Fibroblast of lung (primary cell): ENCODE measurements around the gene HIPK4. TPM values are rescaled to one million over a fixed set of nuclear protein-coding genes. Genes with fewer than 3 reads are reported as not detected.

Source experiments
- DNase-seq, 2 donors: peaks; one replicate each; pipeline versions ENCODE4 v3.0.0 to v3.0.0-alpha.2; 2010; ENCODE audit warnings: low read depth in 2 of 2
- H2AFZ ChIP-seq: 2 replicates; pipeline ENCODE4 v1.5.1; 2012; ENCODE audit warnings: low read length, control low read depth, inconsistent platforms
- H3K27ac ChIP-seq: 2 replicates; pipeline ENCODE4 v1.5.1; 2011; ENCODE audit warnings: low read length, control low read depth; ENCODE audit not compliant: insufficient read depth
- H3K27me3 ChIP-seq: 2 replicates; pipeline ENCODE4 v1.5.1; 2011; ENCODE audit warnings: mild to moderate bottlenecking, low read length; ENCODE audit not compliant: control insufficient read depth, insufficient read depth
- H3K36me3 ChIP-seq: 2 replicates; pipeline ENCODE4 v1.5.1; 2011; ENCODE audit warnings: low read length; ENCODE audit not compliant: control insufficient read depth, insufficient read depth
- H3K4me1 ChIP-seq: 2 replicates; pipeline ENCODE4 v1.5.1; 2011; ENCODE audit warnings: low read length; ENCODE audit not compliant: control insufficient read depth, insufficient read depth; ENCODE audit errors: extremely low read depth
- H3K4me2 ChIP-seq: 2 replicates; pipeline ENCODE4 v1.5.1; 2011; ENCODE audit warnings: low read length, control low read depth; ENCODE audit not compliant: insufficient read depth; ENCODE audit errors: extremely low read depth
- H3K4me3 ChIP-seq, 4 experiments: fragments of 200-600 bp in 1 of 4; sonication (generic) in 1 of 4; replicated peaks in 1 of 4; 2 replicates each; pipeline ENCODE4 v1.5.1; 2011 to 2016; ENCODE audit warnings: low read length in 4 of 4, low read depth in 3 of 4, mild to moderate bottlenecking in 3 of 4, control low read depth in 2 of 4, inconsistent platforms in 1 of 4, mixed read lengths in 1 of 4; ENCODE audit not compliant: insufficient read depth in 1 of 4; ENCODE audit errors: control extremely low read depth in 1 of 4
- H3K79me2 ChIP-seq: 2 replicates; pipeline ENCODE4 v1.5.1; 2012; ENCODE audit warnings: mild to moderate bottlenecking, low read length, inconsistent platforms; ENCODE audit not compliant: control insufficient read depth, insufficient read depth
- H3K9ac ChIP-seq: 2 replicates; pipeline ENCODE4 v1.5.1; 2011; ENCODE audit warnings: mild to moderate bottlenecking, low read length, control low read depth; ENCODE audit not compliant: insufficient read depth
- H3K9me3 ChIP-seq: 2 replicates; pipeline ENCODE4 v1.5.1; 2012; ENCODE audit warnings: low read depth, low read length; ENCODE audit not compliant: control insufficient read depth, insufficient read depth
- H4K20me1 ChIP-seq: 2 replicates; pipeline ENCODE4 v1.5.1; 2011; ENCODE audit warnings: low read length; ENCODE audit not compliant: control insufficient read depth, insufficient read depth; ENCODE audit errors: extremely low read depth
- EZH2 ChIP-seq: IDR thresholded peaks from 2 replicates; pipeline ENCODE4 v1.5.1; 2012; ENCODE audit warnings: low read length, control low read depth, mild to moderate bottlenecking; ENCODE audit errors: missing control alignments
- polyA plus RNA-seq, 2 donors: library from polyadenylated mRNA; depleted of rRNA in 1 of 2; stranded (reverse) in 1 of 2; unstranded in 1 of 2; fragments of >200 nt; gene quantifications; 2 replicates each; pipeline ENCODE4 v1.2.1, GENCODE V29; 2011 to 2012; ENCODE audit warnings: missing spikeins in 1 of 2
- total RNA-seq: library from RNA; depleted of rRNA; stranded (reverse); fragments of >200 nt; gene quantifications from 2 replicates; pipeline ENCODE4 v1.2.1, GENCODE V29; 2014
- TF ChIP-seq, protein P1 (sequence below), 2 donors: IDR thresholded peaks in 1 of 2; conservative IDR thresholded peaks in 1 of 2; 1 replicate in 1 of 2; 2 replicates in 1 of 2; pipeline ENCODE4 v1.5.1; 2011 to 2012; ENCODE audit warnings: low read length in 2 of 2, control low read depth in 1 of 2, inconsistent platforms in 1 of 2, low read depth in 1 of 2, mild to moderate bottlenecking in 1 of 2

Gene HIPK4
- total and polyA plus RNA-seq, 2 donors (not counting 1 experiment from before 2014, with no cell fraction given) = 0.05 to 0.17 TPM

DNA sequence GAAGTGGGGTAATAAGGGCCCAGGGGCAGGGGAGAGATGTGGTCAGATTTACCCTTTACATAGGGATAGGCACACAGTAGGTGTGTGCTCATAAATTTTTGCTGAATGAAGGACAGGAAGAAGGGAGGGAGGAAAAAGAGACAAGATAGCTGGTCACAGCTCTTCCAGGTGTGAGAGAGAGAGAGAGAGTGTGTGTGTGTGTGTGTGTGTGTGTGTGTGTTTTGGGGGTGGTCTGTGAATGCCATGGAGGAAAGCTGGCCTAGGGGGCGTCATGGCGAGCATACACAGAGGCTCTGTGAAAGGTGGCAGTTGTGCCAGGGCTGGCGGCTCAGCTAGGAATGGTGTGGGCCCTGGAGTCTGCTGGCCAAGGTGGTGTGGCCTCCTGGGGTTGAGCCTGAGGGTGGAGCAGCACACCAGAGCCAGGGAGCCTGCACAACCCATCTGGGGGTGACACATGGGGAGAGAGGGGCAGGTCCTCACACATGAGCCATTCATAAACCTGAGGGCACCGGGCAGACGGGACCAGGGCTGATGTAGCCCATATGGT, 29.2 kb upstream of the HIPK4 start:
- no peak for DNase-seq
- Histone ChIP-seq H3K9me3 (no peaks in the 10 kb centered on the region), H3K27ac (no peak overlapping the region), H3K4me2 (no peak overlapping the region), H4K20me1 (no peaks in the 10 kb centered on the region), H3K9ac (no peak overlapping the region), H3K27me3 (no peaks in the 10 kb centered on the region), H3K36me3 (peaks cover 9% of the 10 kb centered on the region), H3K4me3 (no peak overlapping the region), H2AFZ (no peak overlapping the region), H3K79me2 (peaks cover 20% of the 10 kb centered on the region), H3K4me1 (peaks cover 12% of the 10 kb centered on the region)
- no peak for TF ChIP-seq EZH2

DNA sequence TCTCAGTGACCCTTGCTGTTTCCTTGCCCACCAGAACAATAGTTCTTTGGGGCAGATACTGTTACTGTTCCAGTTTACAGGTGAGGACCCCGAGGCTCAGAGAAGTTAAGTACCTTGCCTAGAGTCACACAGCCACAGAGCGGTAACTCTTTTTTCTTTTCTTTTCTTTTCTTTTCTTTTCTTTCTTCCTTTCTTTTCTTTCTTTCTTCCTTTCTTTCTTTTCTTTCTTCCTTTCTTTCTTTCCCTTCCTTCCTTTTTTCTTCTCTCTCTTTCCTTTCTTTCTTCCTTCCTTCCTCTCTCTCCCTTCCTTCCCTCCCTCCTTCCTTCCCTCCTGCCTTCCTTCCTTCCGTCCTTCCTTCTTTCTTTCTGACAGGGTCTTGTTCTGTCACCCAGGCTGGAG, 28.1 kb upstream of the HIPK4 start:
- H3K9ac ChIP-seq = no peak overlapping the region
- DNase-seq = no peak
- H3K27ac ChIP-seq = no peak overlapping the region
- H3K4me3 ChIP-seq = no peak overlapping the region
- no peak overlapping the region for H2AFZ ChIP-seq
- H3K9me3 ChIP-seq = no peaks in the 10 kb centered on the region
- H3K4me2 ChIP-seq = no peak overlapping the region
- no peaks in the 10 kb centered on the region for H3K27me3 ChIP-seq
- no peaks in the 10 kb centered on the region for H4K20me1 ChIP-seq
- H3K36me3 ChIP-seq = peaks cover 6% of the 10 kb centered on the region
- peaks cover 9% of the 10 kb centered on the region for H3K79me2 ChIP-seq
- H3K4me1 ChIP-seq = peaks cover 12% of the 10 kb centered on the region
- TF ChIP-seq, protein P1, sequence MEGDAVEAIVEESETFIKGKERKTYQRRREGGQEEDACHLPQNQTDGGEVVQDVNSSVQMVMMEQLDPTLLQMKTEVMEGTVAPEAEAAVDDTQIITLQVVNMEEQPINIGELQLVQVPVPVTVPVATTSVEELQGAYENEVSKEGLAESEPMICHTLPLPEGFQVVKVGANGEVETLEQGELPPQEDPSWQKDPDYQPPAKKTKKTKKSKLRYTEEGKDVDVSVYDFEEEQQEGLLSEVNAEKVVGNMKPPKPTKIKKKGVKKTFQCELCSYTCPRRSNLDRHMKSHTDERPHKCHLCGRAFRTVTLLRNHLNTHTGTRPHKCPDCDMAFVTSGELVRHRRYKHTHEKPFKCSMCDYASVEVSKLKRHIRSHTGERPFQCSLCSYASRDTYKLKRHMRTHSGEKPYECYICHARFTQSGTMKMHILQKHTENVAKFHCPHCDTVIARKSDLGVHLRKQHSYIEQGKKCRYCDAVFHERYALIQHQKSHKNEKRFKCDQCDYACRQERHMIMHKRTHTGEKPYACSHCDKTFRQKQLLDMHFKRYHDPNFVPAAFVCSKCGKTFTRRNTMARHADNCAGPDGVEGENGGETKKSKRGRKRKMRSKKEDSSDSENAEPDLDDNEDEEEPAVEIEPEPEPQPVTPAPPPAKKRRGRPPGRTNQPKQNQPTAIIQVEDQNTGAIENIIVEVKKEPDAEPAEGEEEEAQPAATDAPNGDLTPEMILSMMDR (conservative IDR thresholded peaks at IDR 0.05 in 1 of 2, IDR thresholded peaks at IDR 0.05 in 1 of 2; ENCODE audit: low read depth in 1 of 2, low read length in 2 of 2) = no peak
- no peak for TF ChIP-seq EZH2

DNA sequence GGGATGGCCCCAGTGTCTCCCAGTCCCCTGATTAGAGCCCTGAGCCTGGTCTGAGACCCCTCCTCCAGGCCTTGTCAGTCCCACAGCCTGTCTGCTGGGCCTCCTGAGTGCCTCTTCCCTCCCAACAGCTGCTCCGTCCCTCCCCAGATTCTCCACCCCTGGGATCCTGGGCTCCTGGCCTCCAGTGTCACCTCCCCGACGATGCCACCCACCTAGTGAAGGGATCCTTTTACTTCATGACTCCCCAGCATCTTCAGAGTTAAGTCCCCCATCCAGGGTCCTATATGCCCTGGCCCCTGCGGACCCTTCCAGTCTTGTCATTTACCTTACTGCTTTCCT, 27.6 kb upstream of the HIPK4 start:
- H2AFZ ChIP-seq = no peak overlapping the region
- H4K20me1 ChIP-seq = no peaks in the 10 kb centered on the region
- H3K27me3 ChIP-seq = no peaks in the 10 kb centered on the region
- H3K27ac ChIP-seq = no peak overlapping the region
- no peak overlapping the region for H3K4me3 ChIP-seq
- TF ChIP-seq, protein P1 (conservative IDR thresholded peaks at IDR 0.05 in 1 of 2, IDR thresholded peaks at IDR 0.05 in 1 of 2; ENCODE audit: low read depth in 1 of 2, low read length in 2 of 2) = no peak
- TF ChIP-seq EZH2 = no peak
- H3K9me3 ChIP-seq = no peaks in the 10 kb centered on the region
- H3K36me3 ChIP-seq = peaks cover 2% of the 10 kb centered on the region
- no peak overlapping the region for H3K4me2 ChIP-seq
- H3K4me1 ChIP-seq = peaks cover 11% of the 10 kb centered on the region
- H3K79me2 ChIP-seq = peaks cover 5% of the 10 kb centered on the region
- no peak overlapping the region for H3K9ac ChIP-seq
- no peak for DNase-seq
